ENCODE measurements around the gene AP3B2. TPM values are rescaled to one million over a fixed set of nuclear protein-coding genes. Genes with fewer than 3 reads are reported as not detected.
A peak's percentile ranks its signal among the peaks of the same experiment; 100 is the strongest.

AP3B2 gene
- total and polyA plus RNA-seq, 2 donors (not counting 1 experiment from before 2014, with no cell fraction given), result 0.09 to 0.17 TPM

DNA sequence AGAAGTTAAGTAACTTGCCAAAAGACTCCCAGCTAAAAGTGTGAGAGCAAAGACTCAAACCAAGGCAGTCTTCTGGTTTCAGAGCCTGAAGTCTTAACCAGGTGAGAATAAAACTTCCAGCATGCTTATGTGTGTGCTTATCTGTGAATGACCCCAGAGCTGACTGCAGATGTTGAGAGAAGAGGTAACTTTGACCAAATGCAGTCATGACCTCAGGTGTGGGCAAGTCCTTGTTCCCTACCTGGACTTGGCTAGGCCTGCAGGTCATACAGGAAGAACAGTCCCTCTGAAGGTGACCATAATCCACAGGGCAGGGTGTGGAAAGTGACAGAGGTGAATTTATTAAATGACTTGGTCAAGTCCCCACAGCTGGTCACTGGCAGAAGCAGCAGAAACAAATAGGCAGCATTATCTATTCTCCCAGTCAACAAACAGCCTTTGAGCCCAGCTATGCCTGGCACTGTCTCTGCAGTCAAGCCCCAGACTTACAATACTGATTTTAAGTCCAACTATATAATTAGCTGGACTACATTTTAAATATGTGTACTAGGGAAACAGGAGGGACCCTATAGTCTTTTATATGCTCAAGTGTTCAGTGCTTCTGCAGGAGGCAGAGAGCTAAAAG is 59.5 kb downstream of the AP3B2 start:
- TF ChIP-seq EZH2 (IDR thresholded peaks at IDR 0.05; ENCODE audit: low read length, missing control alignments) (no peak), CTCF (conservative IDR thresholded peaks at IDR 0.05 in 1 of 2, IDR thresholded peaks at IDR 0.05 in 1 of 2; ENCODE audit: low read depth in 1 of 2, low read length in 2 of 2) (no peak)
- Histone ChIP-seq H3K36me3 (ENCODE audit: control insufficient read depth, insufficient read depth, low read length) (no peaks in the 10 kb centered on the region), H3K9me3 (ENCODE audit: control insufficient read depth, insufficient read depth, low read depth, low read length) (no peaks in the 10 kb centered on the region), H3K27ac (ENCODE audit: insufficient read depth, low read length) (no peak overlapping the region), H3K9ac (ENCODE audit: insufficient read depth, low read length) (no peak overlapping the region), H3K4me3 (replicated peaks in 1 of 4; ENCODE audit: control extremely low read depth in 1 of 4, insufficient read depth in 1 of 4, low read depth in 3 of 4, low read length in 4 of 4) (no peak overlapping the region), H3K79me2 (ENCODE audit: control insufficient read depth, insufficient read depth, low read length) (no peaks in the 10 kb centered on the region), H2AFZ (ENCODE audit: low read length) (no peak overlapping the region), H3K27me3 (ENCODE audit: control insufficient read depth, insufficient read depth, low read length) (peaks cover 16% of the 10 kb centered on the region), H3K4me1 (ENCODE audit: control insufficient read depth, extremely low read depth, insufficient read depth, low read length) (no peaks in the 10 kb centered on the region), H4K20me1 (ENCODE audit: control insufficient read depth, extremely low read depth, insufficient read depth, low read length) (no peaks in the 10 kb centered on the region), H3K4me2 (ENCODE audit: extremely low read depth, insufficient read depth, low read length) (no peak overlapping the region)
- no peak for DNase-seq (ENCODE audit: low read depth in 2 of 2)

DNA sequence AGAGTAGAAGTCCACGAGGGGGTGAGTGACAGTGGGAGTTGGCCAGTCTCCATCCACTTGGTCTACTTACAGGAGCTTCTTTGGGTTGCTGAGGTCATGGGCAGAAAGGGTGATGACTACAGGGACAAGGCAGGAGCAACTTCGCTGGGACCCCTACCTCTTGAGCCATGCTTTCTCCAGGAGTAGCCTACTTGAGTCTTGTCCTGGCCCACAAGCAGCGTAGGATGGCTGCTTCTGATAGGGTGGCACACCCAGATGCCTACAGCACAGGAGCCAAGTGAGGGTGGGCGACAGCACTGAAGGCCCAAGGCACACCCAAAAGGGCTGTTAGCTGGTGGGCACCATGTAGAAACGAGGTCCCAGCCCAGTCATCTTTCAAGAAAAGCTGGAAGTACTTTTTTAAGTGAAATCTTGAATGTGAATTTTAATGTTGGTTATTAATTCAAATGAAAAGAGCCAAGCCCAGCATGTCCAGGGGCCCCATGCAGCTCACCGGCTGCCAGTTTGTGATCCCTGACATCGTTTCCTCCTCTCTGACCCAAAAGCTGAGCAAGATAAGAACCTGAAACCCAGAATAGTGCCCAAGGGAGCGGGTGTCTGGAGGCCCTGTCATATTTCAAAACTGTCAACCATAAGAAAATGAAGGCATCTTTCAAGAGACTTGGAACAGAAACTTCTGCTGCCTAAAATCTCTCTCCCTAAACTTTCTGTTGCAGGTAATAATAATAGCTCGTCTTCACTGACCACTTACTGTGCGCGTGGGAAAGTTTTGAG is 60.3 kb downstream of the AP3B2 start:
- no peak for DNase-seq (ENCODE audit: low read depth in 2 of 2)
- H3K36me3 ChIP-seq (ENCODE audit: control insufficient read depth, insufficient read depth, low read length), result no peaks in the 10 kb centered on the region
- no peak overlapping the region for H3K9ac ChIP-seq (ENCODE audit: insufficient read depth, low read length)
- H3K79me2 ChIP-seq (ENCODE audit: control insufficient read depth, insufficient read depth, low read length), result no peaks in the 10 kb centered on the region
- no peak overlapping the region for H2AFZ ChIP-seq (ENCODE audit: low read length)
- TF ChIP-seq CTCF (conservative IDR thresholded peaks at IDR 0.05 in 1 of 2, IDR thresholded peaks at IDR 0.05 in 1 of 2; ENCODE audit: low read depth in 1 of 2, low read length in 2 of 2) (no peak), EZH2 (IDR thresholded peaks at IDR 0.05; ENCODE audit: low read length, missing control alignments) (no peak)
- H3K4me3 ChIP-seq (replicated peaks in 1 of 4; ENCODE audit: control extremely low read depth in 1 of 4, insufficient read depth in 1 of 4, low read depth in 3 of 4, low read length in 4 of 4), result no peak overlapping the region
- H3K27ac ChIP-seq (ENCODE audit: insufficient read depth, low read length), result no peak overlapping the region
- no peaks in the 10 kb centered on the region for H3K9me3 ChIP-seq (ENCODE audit: control insufficient read depth, insufficient read depth, low read depth, low read length)
- H4K20me1 ChIP-seq (ENCODE audit: control insufficient read depth, extremely low read depth, insufficient read depth, low read length), result no peaks in the 10 kb centered on the region
- H3K27me3 ChIP-seq (ENCODE audit: control insufficient read depth, insufficient read depth, low read length), result peaks cover 16% of the 10 kb centered on the region
- no peak overlapping the region for H3K4me2 ChIP-seq (ENCODE audit: extremely low read depth, insufficient read depth, low read length)
- H3K4me1 ChIP-seq (ENCODE audit: control insufficient read depth, extremely low read depth, insufficient read depth, low read length), result no peaks in the 10 kb centered on the region

GRCh38 chr15:82648257-82649103 is 61.2 kb downstream of the AP3B2 start:
- peaks cover 16% of the 10 kb centered on the region for H3K27me3 ChIP-seq (ENCODE audit: control insufficient read depth, insufficient read depth, low read length)
- DNase-seq (ENCODE audit: low read depth in 2 of 2), result peak in 1 of 2 donors; percentile 16
- H3K9ac ChIP-seq (ENCODE audit: insufficient read depth, low read length), result no peak overlapping the region

More at GRCh38 chr15:82648257-82649103, 61.2 kb downstream of the AP3B2 start:
- Histone ChIP-seq H3K4me2 (ENCODE audit: extremely low read depth, insufficient read depth, low read length) (peak overlapping the region; percentile 70), H3K36me3 (ENCODE audit: control insufficient read depth, insufficient read depth, low read length) (no peaks in the 10 kb centered on the region), H3K4me1 (ENCODE audit: control insufficient read depth, extremely low read depth, insufficient read depth, low read length) (no peaks in the 10 kb centered on the region), H3K4me3 (replicated peaks in 1 of 4; ENCODE audit: control extremely low read depth in 1 of 4, insufficient read depth in 1 of 4, low read depth in 3 of 4, low read length in 4 of 4) (peak overlapping the region; percentile 16 to 60 (median 27)), H4K20me1 (ENCODE audit: control insufficient read depth, extremely low read depth, insufficient read depth, low read length) (no peaks in the 10 kb centered on the region), H3K9me3 (ENCODE audit: control insufficient read depth, insufficient read depth, low read depth, low read length) (no peaks in the 10 kb centered on the region), H2AFZ (ENCODE audit: low read length) (no peak overlapping the region), H3K27ac (ENCODE audit: insufficient read depth, low read length) (no peak overlapping the region), H3K79me2 (ENCODE audit: control insufficient read depth, insufficient read depth, low read length) (no peaks in the 10 kb centered on the region)
- TF ChIP-seq EZH2 (IDR thresholded peaks at IDR 0.05; ENCODE audit: low read length, missing control alignments) (peak; percentile 47), CTCF (conservative IDR thresholded peaks at IDR 0.05 in 1 of 2, IDR thresholded peaks at IDR 0.05 in 1 of 2; ENCODE audit: low read depth in 1 of 2, low read length in 2 of 2) (no peak)
